ENCODE measurements around the gene HDAC10.

Gene HDAC10

GRCh38 chr22:50284479-50284878, 33.4 kb upstream of the HDAC10 start:
- no peak for TF ChIP-seq CTCF (IDR thresholded peaks at IDR 0.05; ENCODE audit: control insufficient read depth, insufficient read depth, low read depth, low read length, missing control alignments)
- no peak overlapping the region for H3K4me3 ChIP-seq (ENCODE audit: control insufficient read depth, low read depth, low read length)
- DNase-seq (ENCODE audit: low read depth): no peak

- DNase-seq (ENCODE audit: low read depth): no peak
- no peak overlapping the region for H3K4me3 ChIP-seq (ENCODE audit: control insufficient read depth, low read depth, low read length)
- TF ChIP-seq CTCF (IDR thresholded peaks at IDR 0.05; ENCODE audit: control insufficient read depth, insufficient read depth, low read depth, low read length, missing control alignments): no peak
These were observed 32.8 kb upstream of the HDAC10 start for GRCh38 chr22:50283821-50284220.

GRCh38 chr22:50282361-50283155, 31.5 kb upstream of the HDAC10 start:
- DNase-seq (ENCODE audit: low read depth): no peak
- H3K4me3 ChIP-seq (ENCODE audit: control insufficient read depth, low read depth, low read length): no peak overlapping the region
- TF ChIP-seq CTCF (IDR thresholded peaks at IDR 0.05; ENCODE audit: control insufficient read depth, insufficient read depth, low read depth, low read length, missing control alignments): no peak

GRCh38 chr22:50281957-50282356, 30.9 kb upstream of the HDAC10 start:
- TF ChIP-seq CTCF (IDR thresholded peaks at IDR 0.05; ENCODE audit: control insufficient read depth, insufficient read depth, low read depth, low read length, missing control alignments): no peak
- DNase-seq (ENCODE audit: low read depth): no peak
- no peak overlapping the region for H3K4me3 ChIP-seq (ENCODE audit: control insufficient read depth, low read depth, low read length)

GRCh38 chr22:50281384-50281760, 30.3 kb upstream of the HDAC10 start:
- TF ChIP-seq CTCF (IDR thresholded peaks at IDR 0.05; ENCODE audit: control insufficient read depth, insufficient read depth, low read depth, low read length, missing control alignments): no peak
- no peak overlapping the region for H3K4me3 ChIP-seq (ENCODE audit: control insufficient read depth, low read depth, low read length)
- DNase-seq (ENCODE audit: low read depth): no peak

- no peak for TF ChIP-seq CTCF (IDR thresholded peaks at IDR 0.05; ENCODE audit: control insufficient read depth, insufficient read depth, low read depth, low read length, missing control alignments)
- H3K4me3 ChIP-seq (ENCODE audit: control insufficient read depth, low read depth, low read length): no peak overlapping the region
- no peak for DNase-seq (ENCODE audit: low read depth)
These were observed 29.8 kb upstream of the HDAC10 start for GRCh38 chr22:50280708-50281383.

All from AG09309 (cell line).